Measurements from ENCODE around the gene AKAP7.

GRCh38 chr6:131244942-131245341 lies 109.7 kb downstream of the AKAP7 start:
- TF ChIP-seq, protein P1, sequence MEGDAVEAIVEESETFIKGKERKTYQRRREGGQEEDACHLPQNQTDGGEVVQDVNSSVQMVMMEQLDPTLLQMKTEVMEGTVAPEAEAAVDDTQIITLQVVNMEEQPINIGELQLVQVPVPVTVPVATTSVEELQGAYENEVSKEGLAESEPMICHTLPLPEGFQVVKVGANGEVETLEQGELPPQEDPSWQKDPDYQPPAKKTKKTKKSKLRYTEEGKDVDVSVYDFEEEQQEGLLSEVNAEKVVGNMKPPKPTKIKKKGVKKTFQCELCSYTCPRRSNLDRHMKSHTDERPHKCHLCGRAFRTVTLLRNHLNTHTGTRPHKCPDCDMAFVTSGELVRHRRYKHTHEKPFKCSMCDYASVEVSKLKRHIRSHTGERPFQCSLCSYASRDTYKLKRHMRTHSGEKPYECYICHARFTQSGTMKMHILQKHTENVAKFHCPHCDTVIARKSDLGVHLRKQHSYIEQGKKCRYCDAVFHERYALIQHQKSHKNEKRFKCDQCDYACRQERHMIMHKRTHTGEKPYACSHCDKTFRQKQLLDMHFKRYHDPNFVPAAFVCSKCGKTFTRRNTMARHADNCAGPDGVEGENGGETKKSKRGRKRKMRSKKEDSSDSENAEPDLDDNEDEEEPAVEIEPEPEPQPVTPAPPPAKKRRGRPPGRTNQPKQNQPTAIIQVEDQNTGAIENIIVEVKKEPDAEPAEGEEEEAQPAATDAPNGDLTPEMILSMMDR (IDR thresholded peaks at IDR 0.05; ENCODE audit: insufficient read depth, low read length, poor library complexity, severe bottlenecking), result no peak
- no peak for TF ChIP-seq EZH2phosphoT487 (conservative IDR thresholded peaks at IDR 0.05; ENCODE audit: low read length)

Data from SU-DHL-6 (cell line).